IPS-15b (cell line): ENCODE data around the gene CIB4.
"Not testable (repeated sequence)": the region's sequence is repeated elsewhere in the genome, so short reads cannot be mapped to it uniquely, and the experiment has no call there.

Source experiments
- H3K27me3 ChIP-seq: one replicate; pipeline ENCODE4 v1.6.1; 2013; ENCODE audit warnings: low read length; ENCODE audit not compliant: control insufficient read depth, insufficient read depth
- H3K36me3 ChIP-seq: one replicate; pipeline ENCODE4 v1.6.1; 2013; ENCODE audit warnings: low read length; ENCODE audit not compliant: control insufficient read depth, insufficient read depth
- H3K4me1 ChIP-seq: one replicate; pipeline ENCODE4 v1.6.1; 2013; ENCODE audit warnings: mild to moderate bottlenecking, low read length; ENCODE audit not compliant: control insufficient read depth, insufficient read depth
- H3K4me3 ChIP-seq: one replicate; pipeline ENCODE4 v1.5.1; 2013; ENCODE audit warnings: low read depth, low read length
- H3K9ac ChIP-seq: one replicate; pipeline ENCODE4 v1.6.1; 2013; ENCODE audit warnings: low read depth, mild to moderate bottlenecking, low read length
- H3K9me3 ChIP-seq: one replicate; pipeline ENCODE4 v1.6.1; 2013; ENCODE audit warnings: mild to moderate bottlenecking, low read length; ENCODE audit not compliant: control insufficient read depth, insufficient read depth

CIB4 gene

GRCh38 chr2:26660363-26660962 is 19.3 kb upstream of the CIB4 start:
- H3K9ac ChIP-seq = no peak overlapping the region
- H3K36me3 ChIP-seq = no peaks in the 10 kb centered on the region
- no peak overlapping the region for H3K4me3 ChIP-seq
- no peaks in the 10 kb centered on the region for H3K27me3 ChIP-seq
- H3K9me3 ChIP-seq = no peaks in the 10 kb centered on the region
- H3K4me1 ChIP-seq = no peaks in the 10 kb centered on the region

GRCh38 chr2:26658691-26659346 is 17.7 kb upstream of the CIB4 start:
- H3K36me3 ChIP-seq = no peaks in the 10 kb centered on the region
- H3K27me3 ChIP-seq = no peaks in the 10 kb centered on the region
- H3K9ac ChIP-seq = no peak overlapping the region
- H3K4me3 ChIP-seq = no peak overlapping the region
- H3K9me3 ChIP-seq = no peaks in the 10 kb centered on the region
- H3K4me1 ChIP-seq = peaks cover 8% of the 10 kb centered on the region

- Histone ChIP-seq H3K9ac (no peak overlapping the region), H3K36me3 (no peaks in the 10 kb centered on the region), H3K27me3 (no peaks in the 10 kb centered on the region), H3K9me3 (no peaks in the 10 kb centered on the region), H3K4me3 (no peak overlapping the region), H3K4me1 (peaks cover 8% of the 10 kb centered on the region)
These were observed 16.1 kb upstream of the CIB4 start for GRCh38 chr2:26657265-26657664.

GRCh38 chr2:26655611-26656195 is 14.5 kb upstream of the CIB4 start:
- Histone ChIP-seq H3K27me3 (no peaks in the 10 kb centered on the region), H3K4me3 (no peak overlapping the region), H3K4me1 (peaks cover 8% of the 10 kb centered on the region), H3K9ac (no peak overlapping the region), H3K36me3 (no peaks in the 10 kb centered on the region), H3K9me3 (no peaks in the 10 kb centered on the region)

- H3K36me3 ChIP-seq, H3K9ac ChIP-seq, H3K9me3 ChIP-seq, H3K27me3 ChIP-seq, H3K4me1 ChIP-seq, H3K4me3 ChIP-seq: not testable (repeated sequence)
These were observed 14.0 kb upstream of the CIB4 start for GRCh38 chr2:26655120-26655519.

- Histone ChIP-seq H3K9ac (no peak overlapping the region), H3K27me3 (no peaks in the 10 kb centered on the region), H3K36me3 (no peaks in the 10 kb centered on the region), H3K4me1 (peaks cover 8% of the 10 kb centered on the region), H3K4me3 (no peak overlapping the region), H3K9me3 (no peaks in the 10 kb centered on the region)
These were observed 12.8 kb upstream of the CIB4 start for GRCh38 chr2:26654061-26654340.

- no peak overlapping the region for H3K4me3 ChIP-seq
- no peak overlapping the region for H3K9ac ChIP-seq
- H3K27me3 ChIP-seq = no peaks in the 10 kb centered on the region
These were observed 12.3 kb upstream of the CIB4 start for GRCh38 chr2:26653207-26654060.

GRCh38 chr2:26652361-26653041 is 11.3 kb upstream of the CIB4 start:
- no peak overlapping the region for H3K4me3 ChIP-seq
- H3K36me3 ChIP-seq = no peaks in the 10 kb centered on the region
- H3K27me3 ChIP-seq = no peaks in the 10 kb centered on the region
- no peaks in the 10 kb centered on the region for H3K9me3 ChIP-seq
- peaks cover 8% of the 10 kb centered on the region for H3K4me1 ChIP-seq
- no peak overlapping the region for H3K9ac ChIP-seq

More at GRCh38 chr2:26653207-26654060, 12.3 kb upstream of the CIB4 start:
- no peaks in the 10 kb centered on the region for H3K9me3 ChIP-seq
- no peaks in the 10 kb centered on the region for H3K36me3 ChIP-seq
- H3K4me1 ChIP-seq = peaks cover 8% of the 10 kb centered on the region

- no peaks in the 10 kb centered on the region for H3K36me3 ChIP-seq
- no peaks in the 10 kb centered on the region for H3K9me3 ChIP-seq
- no peak overlapping the region for H3K9ac ChIP-seq
- H3K27me3 ChIP-seq = no peaks in the 10 kb centered on the region
- H3K4me3 ChIP-seq = no peak overlapping the region
- H3K4me1 ChIP-seq = peaks cover 8% of the 10 kb centered on the region
These were observed 10.6 kb upstream of the CIB4 start for GRCh38 chr2:26651799-26652198.

- Histone ChIP-seq H3K36me3 (no peaks in the 10 kb centered on the region), H3K27me3 (no peaks in the 10 kb centered on the region), H3K4me1 (peaks cover 8% of the 10 kb centered on the region), H3K9ac (no peak overlapping the region), H3K9me3 (no peaks in the 10 kb centered on the region), H3K4me3 (no peak overlapping the region)
These were observed 10.3 kb upstream of the CIB4 start for GRCh38 chr2:26651470-26651771.

- H3K36me3 ChIP-seq = no peaks in the 10 kb centered on the region
- no peak overlapping the region for H3K9ac ChIP-seq
- peaks cover 8% of the 10 kb centered on the region for H3K4me1 ChIP-seq
- no peaks in the 10 kb centered on the region for H3K9me3 ChIP-seq
- no peaks in the 10 kb centered on the region for H3K27me3 ChIP-seq
- no peak overlapping the region for H3K4me3 ChIP-seq
These were observed 9.7 kb upstream of the CIB4 start for GRCh38 chr2:26650713-26651469.
